HEK293 (cell line): Measurements from ENCODE around the gene CAMK1G.

Experiments
- CTCF ChIA-PET: fragments of 350-600 bp; formaldehyde crosslinking; extraction: SDS; loops from one replicate; lab custom pipeline; 2021; ENCODE audit warnings: antibody characterized with exemption; lab: Yijun Ruan, JAX
- POLR2A ChIA-PET: fragments of 300-600 bp; formaldehyde crosslinking; extraction: SDS; loops from one replicate; lab custom pipeline; 2020; ENCODE audit warnings: antibody characterized with exemption, inconsistent platforms; lab: Yijun Ruan, JAX
- H3K27ac ChIP-seq: fragments of 200-500 bp; sonication (Bioruptor generic); 2 replicates; pipeline ENCODE4 v1.5.1; 2014; ENCODE audit warnings: low read depth, low read length, control low read depth, inconsistent platforms; ENCODE audit errors: extremely low read depth
- H3K36me3 ChIP-seq, 2 experiments: fragments of 200-500 bp in 1 of 2; sonication (Bioruptor generic) in 1 of 2; 1 replicate in 1 of 2; 2 replicates in 1 of 2; pipeline ENCODE4 v1.5.1; 2014 to 2017; ENCODE audit warnings: inconsistent platforms in 2 of 2, low read length in 2 of 2; ENCODE audit not compliant: control insufficient read depth in 2 of 2, insufficient read depth in 1 of 2
- H3K4me1 ChIP-seq: fragments of 200-500 bp; sonication (Bioruptor generic); 2 replicates; pipeline ENCODE4 v1.5.1; 2014; ENCODE audit warnings: mild to moderate bottlenecking, low read length, inconsistent platforms; ENCODE audit not compliant: control insufficient read depth, insufficient read depth
- H3K4me3 ChIP-seq: 2 replicates; pipeline ENCODE4 v1.5.1; 2011; ENCODE audit warnings: low read depth, mild to moderate bottlenecking, control low read depth, low read length, moderate library complexity
- H3K9me3 ChIP-seq: fragments of 200-500 bp; sonication (Bioruptor generic); 2 replicates; pipeline ENCODE4 v1.5.1; 2014; ENCODE audit warnings: low read depth, low read length, inconsistent platforms; ENCODE audit not compliant: control insufficient read depth, insufficient read depth
- GLI2 ChIP-seq: fragments of 450-650 bp; formaldehyde crosslinking; IDR thresholded peaks from 2 replicates; pipeline ENCODE4; 2017; ENCODE audit warnings: missing biosample characterization, missing genetic modification characterization, low read depth, borderline replicate concordance
- GLIS2 ChIP-seq: fragments of 450-650 bp; formaldehyde crosslinking; IDR thresholded peaks from 2 replicates; pipeline ENCODE4 v1.5.1; 2016; ENCODE audit warnings: missing biosample characterization, missing genetic modification characterization
- HIC1 ChIP-seq: fragments of 450-650 bp; formaldehyde crosslinking; IDR thresholded peaks from 2 replicates; pipeline ENCODE4 v1.5.1; 2016; ENCODE audit warnings: missing biosample characterization, missing genetic modification characterization
- HOXD13 ChIP-seq: sonication (generic); formaldehyde crosslinking; IDR thresholded peaks from 2 replicates; pipeline ENCODE4 v1.8.0; 2022; ENCODE audit warnings: missing genetic modification reagents, borderline replicate concordance
- MYNN ChIP-seq: fragments of 450-650 bp; formaldehyde crosslinking; IDR thresholded peaks from 2 replicates; pipeline ENCODE4 v1.5.1; 2016; ENCODE audit warnings: missing biosample characterization, missing genetic modification characterization, borderline replicate concordance
- PRDM10 ChIP-seq: fragments of 450-650 bp; formaldehyde crosslinking; IDR thresholded peaks from 2 replicates; pipeline ENCODE4 v1.5.1; 2016; ENCODE audit warnings: missing biosample characterization, missing genetic modification characterization
- PRDM6 ChIP-seq: fragments of 450-650 bp; formaldehyde crosslinking; IDR thresholded peaks from 2 replicates; pipeline ENCODE4 v1.5.1; 2017; ENCODE audit warnings: missing biosample characterization, missing genetic modification characterization
- SP2 ChIP-seq: fragments of 450-650 bp; formaldehyde crosslinking; IDR thresholded peaks from 2 replicates; pipeline ENCODE4 v1.5.1; 2016; ENCODE audit warnings: missing biosample characterization, missing genetic modification characterization
- ZBTB21 ChIP-seq: fragments of 450-650 bp; formaldehyde crosslinking; IDR thresholded peaks from 2 replicates; pipeline ENCODE4 v1.5.1; 2017; ENCODE audit warnings: missing biosample characterization, missing genetic modification characterization
- ZBTB44 ChIP-seq: fragments of 450-650 bp; IDR thresholded peaks from 2 replicates; pipeline ENCODE4 v1.5.1; 2018; ENCODE audit warnings: missing biosample characterization, mild to moderate bottlenecking, missing genetic modification characterization
- ZFHX2 ChIP-seq: fragments of 450-650 bp; formaldehyde crosslinking; conservative IDR thresholded peaks from 2 replicates; pipeline ENCODE4 v1.5.1; 2016; ENCODE audit warnings: missing biosample characterization, missing genetic modification characterization
- ZNF10 ChIP-seq: fragments of 450-650 bp; formaldehyde crosslinking; IDR thresholded peaks from 2 replicates; pipeline ENCODE4 v1.5.1; 2017; ENCODE audit warnings: missing biosample characterization, missing genetic modification characterization
- ZNF138 ChIP-seq: fragments of 450-650 bp; formaldehyde crosslinking; IDR thresholded peaks from 2 replicates; pipeline ENCODE4 v1.5.1; 2016; ENCODE audit warnings: missing biosample characterization, missing genetic modification characterization, borderline replicate concordance
- ZNF16 ChIP-seq: fragments of 450-650 bp; formaldehyde crosslinking; IDR thresholded peaks from 2 replicates; pipeline ENCODE4 v1.5.1; 2016; ENCODE audit warnings: low read depth, missing biosample characterization, missing genetic modification characterization
- ZNF174 ChIP-seq: fragments of 450-650 bp; formaldehyde crosslinking; IDR thresholded peaks from 2 replicates; pipeline ENCODE4 v1.5.0; 2017; ENCODE audit warnings: missing biosample characterization, mild to moderate bottlenecking, missing genetic modification characterization
- ZNF518A ChIP-seq: fragments of 450-650 bp; formaldehyde crosslinking; conservative IDR thresholded peaks from 2 replicates; pipeline ENCODE4 v1.5.1; 2016; ENCODE audit warnings: low read depth, missing biosample characterization, missing genetic modification characterization
- ZNF629 ChIP-seq: fragments of 450-650 bp; formaldehyde crosslinking; IDR thresholded peaks from 2 replicates; pipeline ENCODE4 v1.5.1; 2017; ENCODE audit warnings: missing biosample characterization, missing genetic modification characterization
- ZSCAN18 ChIP-seq: fragments of 450-650 bp; formaldehyde crosslinking; IDR thresholded peaks from 2 replicates; pipeline ENCODE4 v1.5.1; 2016; ENCODE audit warnings: missing biosample characterization, missing genetic modification characterization

The CAMK1G gene

GRCh38 chr1:209655411-209656231 lies 72.1 kb downstream of the CAMK1G start (continued):
- TF ChIP-seq MYNN (tag by site-specific recombination): no peak
- TF ChIP-seq ZNF138 (tag by site-specific recombination): no peak
- TF ChIP-seq HIC1 (tag by site-specific recombination): no peak
- no peak for TF ChIP-seq GLI2 (tag by site-specific recombination)
- TF ChIP-seq ZNF16: no peak
- no peak for TF ChIP-seq ZNF518A (tag by site-specific recombination)
- no peak for TF ChIP-seq ZNF629 (tag by site-specific recombination)
- no peak for TF ChIP-seq ZBTB44 (tag by site-specific recombination)
- TF ChIP-seq GLIS2 (tag by site-specific recombination): no peak
- TF ChIP-seq ZFHX2 (tag by site-specific recombination): no peak
- no peak for TF ChIP-seq ZNF174
- no peak for TF ChIP-seq ZNF10 (tag by site-specific recombination)

- peaks cover 11% of the 10 kb centered on the region for H3K4me1 ChIP-seq
- ChIA-PET CTCF (interaction anchor here (0.9 to 1.7 kb wide), 2 partner anchors 10 to 40 kb away, joined by 3 to 4 read pairs; no protein-coding TSS in a partner anchor), POLR2A (no interaction called here)
- H3K4me3 ChIP-seq: no peak overlapping the region
- H3K36me3 ChIP-seq: no peaks in the 10 kb centered on the region
- H3K27ac ChIP-seq: no peak overlapping the region
- H3K9me3 ChIP-seq: no peaks in the 10 kb centered on the region
- TF ChIP-seq HOXD13 (CRISPR knock-in tag): no peak
- no peak for TF ChIP-seq ZSCAN18
- TF ChIP-seq ZBTB21 (tag by site-specific recombination): no peak
- no peak for TF ChIP-seq SP2 (tag by site-specific recombination)
- TF ChIP-seq PRDM10 (tag by site-specific recombination): no peak
- TF ChIP-seq PRDM6: no peak
These were observed 73.8 kb downstream of the CAMK1G start for GRCh38 chr1:209657140-209657879.
